HG03558 (cell line): Measurements from ENCODE around the gene PILRB.
A peak's percentile ranks its signal among the peaks of the same experiment; 100 is the strongest.
"Not testable (repeated sequence)": the region's sequence is repeated elsewhere in the genome, so short reads cannot be mapped to it uniquely, and the experiment has no call there.

ENCODE experiments used
- ATAC-seq: cut with Tn5 transposase; IDR thresholded peaks from one replicate; pipeline ENCODE4 v1.9.1; 2021; ENCODE audit warnings: moderate number of reproducible peaks; ENCODE audit not compliant: unreplicated experiment; ENCODE audit errors: extremely low read depth

PILRB gene

DNA sequence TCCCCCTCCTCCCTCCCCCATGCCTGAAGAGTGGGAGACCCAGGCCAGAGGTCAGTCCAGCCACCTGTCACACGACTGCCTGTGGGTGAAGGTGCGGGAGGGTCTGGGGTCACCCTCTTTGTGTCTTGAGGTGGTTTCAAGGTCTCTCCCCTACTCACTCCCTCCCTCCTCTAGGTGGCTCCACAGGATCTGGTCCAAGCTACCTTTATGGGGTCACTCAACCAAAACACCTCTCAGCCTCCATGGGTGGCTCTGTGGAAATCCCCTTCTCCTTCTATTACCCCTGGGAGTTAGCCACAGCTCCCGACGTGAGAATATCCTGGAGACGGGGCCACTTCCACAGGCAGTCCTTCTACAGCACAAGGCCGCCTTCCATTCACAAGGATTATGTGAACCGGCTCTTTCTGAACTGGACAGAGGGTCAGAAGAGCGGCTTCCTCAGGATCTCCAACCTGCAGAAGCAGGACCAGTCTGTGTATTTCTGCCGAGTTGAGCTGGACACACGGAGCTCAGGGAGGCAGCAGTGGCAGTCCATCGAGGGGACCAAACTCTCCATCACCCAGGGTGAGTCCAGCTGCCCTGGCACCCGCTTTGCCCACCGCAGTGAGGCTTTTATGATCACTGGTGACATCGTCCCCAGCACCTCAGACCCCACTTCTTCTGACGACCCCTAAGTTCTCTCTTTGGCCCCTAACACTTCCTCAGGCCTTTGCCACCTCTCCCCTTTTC, 16.1 kb downstream of the PILRB start:
- ATAC-seq, result not testable (repeated sequence)

DNA sequence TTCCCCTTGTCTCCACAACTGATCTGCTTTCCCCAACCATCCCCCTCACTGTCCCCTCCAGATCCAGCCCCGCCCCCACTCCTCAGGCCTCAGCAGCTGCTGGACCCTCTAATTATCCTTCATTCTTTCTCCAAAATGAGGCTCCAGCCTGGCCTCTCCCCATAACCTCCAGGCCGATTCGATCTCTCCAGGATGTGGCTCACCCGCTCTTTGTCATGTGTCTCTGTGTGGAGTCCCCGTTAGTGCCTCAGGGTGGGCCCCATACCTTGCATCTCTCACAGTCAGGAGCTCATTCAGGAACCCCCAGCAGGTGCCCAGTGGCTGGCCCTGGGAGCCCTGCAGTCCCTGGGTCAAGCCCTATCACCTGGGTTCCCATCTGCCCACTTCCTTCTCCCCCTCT, 16.7 kb downstream of the PILRB start:
- no peak for ATAC-seq

GRCh38 chr7:100376066-100376465, 18.1 kb downstream of the PILRB start:
- no peak for ATAC-seq

- ATAC-seq, result no peak
Observed at GRCh38 chr7:100378114-100378755, 20.3 kb downstream of the PILRB start.

GRCh38 chr7:100380196-100380595, 22.3 kb downstream of the PILRB start:
- ATAC-seq, result no peak

- not testable (repeated sequence) for ATAC-seq
Observed at GRCh38 chr7:100381531-100382233, 23.8 kb downstream of the PILRB start.

DNA sequence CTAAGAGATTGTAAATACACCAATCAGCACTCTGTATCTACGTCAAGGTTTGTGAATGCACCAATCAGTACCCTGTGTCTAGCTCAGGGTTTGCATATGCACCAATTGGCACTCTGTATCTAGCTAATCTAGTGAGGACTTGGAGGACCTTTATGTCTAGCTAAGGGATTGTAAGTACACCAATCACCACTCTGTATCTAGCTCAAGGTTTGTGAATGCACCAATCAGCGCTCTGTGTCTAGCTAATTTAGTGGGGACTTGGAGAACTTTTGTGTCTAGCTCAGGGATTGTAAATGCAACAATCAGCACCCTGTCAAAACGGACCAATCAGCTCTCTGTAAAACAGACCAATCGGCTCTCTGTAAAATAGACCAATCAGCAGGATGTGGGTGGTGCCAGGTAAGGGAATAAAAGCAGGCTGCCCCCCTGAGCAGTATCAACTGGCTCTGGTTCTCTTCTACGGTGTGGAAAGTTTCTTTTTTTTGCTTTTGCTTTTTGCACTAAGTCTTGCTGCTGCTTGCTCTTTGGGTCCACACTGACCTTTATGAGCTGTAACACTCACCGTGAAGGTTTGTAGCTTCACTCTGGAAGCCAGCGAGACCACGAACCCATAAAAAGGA, 24.4 kb downstream of the PILRB start:
- ATAC-seq, result not testable (repeated sequence)

DNA sequence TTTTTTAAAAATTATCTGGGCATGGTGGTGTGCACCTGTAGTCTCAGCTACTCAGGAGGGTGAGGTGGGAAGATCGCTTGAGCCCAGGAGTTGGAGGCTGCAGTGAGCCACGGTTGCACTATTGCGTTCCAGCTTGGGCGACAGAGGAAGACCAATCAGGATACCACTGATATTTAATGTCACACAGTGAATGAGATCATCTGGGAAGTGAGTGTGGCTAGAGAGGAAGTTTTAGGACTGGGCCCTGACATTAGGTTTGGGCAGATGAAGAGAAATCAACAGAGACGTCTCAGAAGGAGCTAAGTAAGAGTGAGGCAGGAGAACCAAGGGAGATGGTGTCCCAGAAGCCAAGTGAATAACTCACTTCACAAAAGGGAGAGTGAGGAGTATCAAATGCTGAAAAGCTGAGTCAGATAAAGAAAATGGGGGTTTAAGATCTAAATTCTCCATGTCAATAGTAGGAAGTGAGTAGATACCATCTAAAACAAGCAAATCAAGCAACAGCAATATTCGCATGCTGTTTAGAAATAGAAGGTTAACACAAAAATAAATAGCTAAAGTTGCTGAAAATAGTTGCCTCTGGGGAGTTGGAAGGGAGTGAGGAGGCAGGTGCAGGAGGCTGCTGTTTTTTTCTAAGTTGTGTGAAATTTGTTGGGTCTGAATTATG, 26.8 kb downstream of the PILRB start:
- ATAC-seq, result no peak

DNA sequence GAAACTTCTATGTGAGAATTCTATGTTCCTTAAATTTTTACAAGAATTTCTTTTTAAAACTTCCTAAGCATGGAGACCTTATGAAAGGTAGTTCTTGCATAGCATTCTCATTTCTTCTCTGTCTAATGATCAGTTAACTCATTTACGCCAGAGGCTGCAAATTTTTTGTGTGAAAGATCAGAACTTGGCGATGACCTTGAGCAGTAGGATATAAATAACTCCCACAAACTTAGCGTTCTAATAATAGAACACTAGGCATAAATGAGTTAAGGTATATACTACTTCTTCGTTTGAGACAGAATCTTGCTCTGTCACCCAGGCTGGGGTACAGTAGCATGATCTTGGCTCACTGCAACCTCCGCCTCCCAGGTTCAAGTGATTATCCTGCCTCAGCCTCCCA, 29.0 kb downstream of the PILRB start:
- ATAC-seq, result no peak

DNA sequence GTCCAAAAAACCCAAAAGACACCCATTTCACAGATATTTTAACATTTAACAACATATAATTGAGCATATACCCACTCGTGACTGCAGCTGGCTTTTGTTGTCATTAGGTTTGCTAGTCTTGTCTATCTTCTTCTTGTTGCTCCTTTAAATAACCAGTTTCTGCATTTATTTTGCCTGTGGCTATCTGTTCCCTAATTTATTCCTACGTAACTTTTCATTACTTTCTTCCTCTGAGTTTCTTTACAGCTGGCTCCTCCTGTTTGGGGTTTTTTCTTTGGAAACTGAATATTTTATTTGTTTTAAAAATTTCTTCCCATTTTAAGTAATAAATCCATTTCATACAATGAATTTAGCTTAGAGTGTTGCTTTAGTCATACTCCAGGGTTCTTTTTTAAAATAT, 29.8 kb downstream of the PILRB start:
- ATAC-seq, result no peak

GRCh38 chr7:100389437-100390088, 31.6 kb downstream of the PILRB start:
- no peak for ATAC-seq

GRCh38 chr7:100390286-100391009, 32.5 kb downstream of the PILRB start:
- ATAC-seq, result no peak

DNA sequence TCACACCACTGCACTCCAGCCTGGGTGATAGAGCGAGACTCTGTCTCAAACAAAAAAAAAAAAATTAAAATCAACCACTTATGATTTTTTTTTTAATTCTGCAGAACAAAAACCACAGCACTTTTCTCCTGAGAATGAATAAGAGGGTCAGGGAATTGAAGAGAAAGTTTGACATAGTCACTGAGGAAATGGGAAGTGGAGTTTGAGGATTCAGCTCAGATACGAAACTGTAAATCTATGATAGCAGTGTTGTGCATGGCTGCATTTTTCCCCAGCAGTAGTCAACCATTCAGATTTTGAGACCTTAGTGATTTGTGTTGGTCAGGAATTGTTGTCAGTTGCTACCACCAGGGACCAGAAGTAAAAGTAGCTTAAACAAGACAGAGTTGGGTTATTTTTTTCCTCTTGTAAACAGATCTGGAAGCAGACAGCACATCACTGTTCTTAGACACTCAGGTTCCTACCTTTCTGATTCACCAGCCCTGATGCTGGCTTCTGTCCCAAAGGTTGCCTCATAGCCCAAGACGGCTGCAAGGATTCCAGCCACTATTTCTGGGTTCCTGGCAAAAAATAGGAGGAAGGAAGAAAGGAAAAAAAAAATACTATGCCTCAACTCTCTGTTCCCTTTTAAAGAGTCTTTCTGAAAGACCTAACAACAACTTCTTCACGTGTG, 35.5 kb downstream of the PILRB start:
- ATAC-seq, result no peak

GRCh38 chr7:100394077-100394476, 36.2 kb downstream of the PILRB start:
- ATAC-seq, result no peak

- ATAC-seq, result peak; percentile 96
Observed at GRCh38 chr7:100396421-100396982, 38.6 kb downstream of the PILRB start.

DNA sequence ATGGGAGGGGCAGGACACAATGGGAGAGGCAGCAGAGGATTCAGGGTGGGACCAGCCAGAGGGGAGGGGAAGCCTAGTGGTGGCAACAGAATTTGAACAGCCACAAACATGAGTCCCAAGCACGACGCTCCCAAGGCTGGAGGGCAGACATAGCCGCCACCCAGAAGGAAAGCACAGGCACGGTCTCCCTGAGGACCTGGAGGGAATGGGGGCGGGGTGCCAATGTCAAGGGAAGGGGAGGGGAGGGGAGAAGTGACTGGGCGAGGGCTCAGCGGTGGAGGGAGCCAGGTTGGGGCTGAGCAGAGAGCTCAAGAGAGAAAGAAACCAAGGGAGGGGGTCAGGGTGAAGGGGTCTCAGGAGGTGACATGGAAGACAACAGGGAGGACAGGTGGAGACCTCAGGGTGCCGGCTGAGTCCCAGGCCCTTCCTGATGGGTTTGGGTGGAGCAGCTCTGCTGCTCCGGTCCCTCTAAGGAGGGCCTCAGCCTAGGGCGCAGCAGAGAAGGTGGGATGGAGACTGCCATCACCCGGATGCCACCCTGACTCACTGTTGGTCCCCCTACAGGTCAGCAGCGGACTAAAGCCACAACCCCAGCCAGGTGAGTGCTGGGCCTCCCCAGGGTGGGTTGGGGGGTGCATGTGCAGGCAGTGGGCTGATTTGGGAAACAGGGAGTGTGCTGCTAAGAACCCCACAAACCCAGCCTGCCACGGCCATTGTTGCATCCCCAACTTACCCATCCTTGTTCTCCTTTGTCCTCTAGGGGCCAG, 39.6 kb downstream of the PILRB start:
- no peak for ATAC-seq

DNA sequence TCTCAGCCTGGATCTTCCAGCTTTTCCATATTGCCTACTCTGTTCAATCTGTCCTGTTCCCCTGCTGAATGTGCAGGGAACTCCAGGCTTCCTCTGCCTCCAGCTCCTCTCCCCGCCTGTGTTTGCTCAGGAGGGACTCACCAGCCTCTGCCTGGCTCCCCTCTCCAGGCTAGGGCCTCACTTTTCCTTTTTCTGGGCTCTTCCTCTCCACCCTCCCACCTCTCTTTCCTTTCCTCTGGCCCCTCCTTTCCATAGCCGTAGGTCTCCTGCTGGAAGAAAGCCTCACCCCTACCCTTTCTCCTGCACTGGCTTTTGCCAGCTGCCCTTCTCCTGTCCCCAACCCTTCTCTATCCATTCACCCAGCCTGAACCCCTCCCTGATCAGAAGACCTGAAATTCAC, 40.3 kb downstream of the PILRB start:
- ATAC-seq, result no peak

DNA sequence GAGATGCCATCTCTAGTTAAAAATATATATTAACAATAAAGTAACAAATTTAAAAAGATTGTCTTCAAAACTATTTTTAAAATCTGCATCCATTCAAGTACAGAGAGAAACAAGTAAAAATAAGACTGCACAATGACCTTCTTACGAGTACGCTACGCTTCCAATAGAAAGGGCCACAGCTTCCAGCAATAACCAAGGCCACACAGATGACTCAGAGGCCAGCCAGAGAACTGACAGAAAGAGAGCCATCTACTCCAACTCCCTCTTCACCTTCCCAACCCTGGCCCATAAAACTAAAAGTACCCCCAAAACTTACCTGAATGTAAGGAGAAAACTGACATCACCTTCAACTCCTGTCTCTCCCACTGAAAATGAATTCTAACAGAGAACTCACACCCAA, 42.1 kb downstream of the PILRB start:
- ATAC-seq, result no peak
